NOMO-1 treated with DMSO at 0.1 percent for 48 hours (cell line): ENCODE data around the gene LDLRAD3.

Experiments used
- DNase-seq: peaks from one replicate; lab custom pipeline; 2025; ENCODE audit not compliant: unreplicated experiment; lab: John Stamatoyannopoulos, UW

LDLRAD3 gene

DNA sequence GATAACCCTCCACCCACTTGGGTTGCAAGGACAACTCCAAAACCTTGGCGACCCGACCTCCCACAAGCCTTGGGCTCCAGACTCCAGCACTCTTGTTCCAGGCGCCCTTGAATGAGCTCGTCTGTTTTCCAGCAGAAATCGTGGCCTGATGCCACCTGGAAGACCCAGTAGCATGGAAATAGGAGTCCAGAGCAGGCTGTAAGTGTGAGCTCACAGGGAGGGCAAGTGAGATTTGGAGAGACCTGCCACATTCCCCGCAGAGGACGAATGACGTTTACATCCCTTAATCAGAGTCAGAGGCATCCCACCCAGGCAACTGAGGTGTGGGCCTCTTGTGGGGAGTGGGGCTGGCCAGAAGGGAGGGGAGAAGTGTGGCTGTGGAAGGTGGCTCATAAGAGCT, 71.9 kb downstream of the LDLRAD3 start:
- DNase-seq = no peak

DNA sequence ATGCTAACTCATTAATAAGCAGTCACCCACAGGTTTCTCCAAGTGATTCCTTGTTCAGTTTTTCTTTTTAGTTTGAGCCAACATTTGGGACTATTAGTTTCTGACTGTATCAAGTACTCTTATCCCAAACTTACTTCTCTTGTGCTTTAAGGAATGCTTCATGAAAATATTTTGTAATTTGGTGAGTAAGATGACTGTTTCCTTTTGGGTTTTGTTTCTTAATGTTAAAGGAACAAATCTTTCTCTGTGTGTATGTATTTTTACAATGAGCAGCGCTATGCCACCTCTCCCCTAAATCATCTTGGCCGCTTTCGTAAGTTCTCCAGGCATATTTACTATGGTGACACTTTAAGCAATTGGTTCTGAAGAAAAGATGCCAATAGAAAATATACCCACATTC, 72.4 kb downstream of the LDLRAD3 start:
- peak; percentile 32 for DNase-seq

DNA sequence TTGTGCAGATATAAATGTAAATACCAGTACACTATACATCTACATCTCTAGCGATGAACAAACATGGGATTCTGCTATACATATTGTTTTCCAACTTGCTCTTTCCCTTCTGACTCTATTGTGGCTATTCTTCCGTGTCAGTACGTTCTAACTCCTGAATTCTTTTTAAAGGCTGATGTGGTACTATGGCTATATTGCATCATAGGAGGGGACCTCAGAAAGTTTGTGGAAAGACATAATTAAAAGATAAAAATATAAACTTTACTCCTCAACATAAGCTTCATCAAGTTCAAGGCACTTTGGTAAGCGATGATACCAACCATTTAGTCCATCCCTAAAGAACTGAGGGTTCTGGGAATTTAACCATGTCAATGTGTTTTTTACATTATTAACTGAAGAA, 72.8 kb downstream of the LDLRAD3 start:
- no peak for DNase-seq

DNA sequence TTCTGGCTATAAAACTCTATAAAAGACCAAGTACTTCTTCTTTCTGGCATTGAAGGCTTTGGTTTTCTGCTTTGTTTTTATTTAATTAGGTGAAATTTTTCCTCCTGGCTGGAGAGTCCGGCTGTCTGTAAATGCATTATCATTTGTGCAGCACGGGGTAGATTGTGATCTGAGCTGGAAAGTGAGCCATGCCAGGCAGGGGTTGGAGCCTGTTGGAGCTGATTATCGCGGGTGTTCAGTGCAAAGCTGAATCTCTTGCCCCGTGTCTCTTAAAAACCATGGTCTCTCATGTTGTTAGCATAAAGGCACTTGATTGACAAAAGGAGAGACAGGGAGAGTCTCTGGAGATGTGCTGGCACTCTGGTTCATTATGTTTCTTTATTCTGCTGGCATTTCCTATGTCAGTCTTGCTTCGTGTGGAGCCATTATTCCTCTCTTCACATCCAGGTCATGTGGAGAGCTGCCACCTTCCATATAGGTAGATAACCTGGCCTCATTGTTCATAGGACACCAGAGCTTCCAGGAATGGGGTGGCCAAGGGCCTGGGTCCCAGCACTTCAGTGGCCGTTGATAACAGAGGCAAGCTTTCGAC, 75.2 kb downstream of the LDLRAD3 start:
- DNase-seq = no peak

DNA sequence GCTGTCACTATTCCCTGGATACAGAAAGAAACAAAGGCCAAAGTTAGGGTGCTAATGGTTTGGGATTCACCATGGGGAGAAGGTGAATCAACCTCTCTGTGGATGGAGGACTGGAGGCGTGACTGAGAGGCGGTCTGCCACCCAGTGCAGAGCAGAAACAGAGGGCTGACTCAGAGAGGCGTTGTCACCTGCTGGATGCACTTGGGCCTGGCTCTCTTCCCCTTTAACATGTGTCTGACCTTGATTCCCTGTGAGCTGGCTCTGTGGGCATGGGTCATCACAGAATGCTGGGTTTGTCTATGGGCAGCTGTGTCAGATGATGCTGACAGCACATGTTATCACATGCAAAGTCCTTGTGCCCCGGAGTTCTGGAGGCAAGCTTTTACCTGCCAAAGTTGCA, 75.9 kb downstream of the LDLRAD3 start:
- no peak for DNase-seq

DNA sequence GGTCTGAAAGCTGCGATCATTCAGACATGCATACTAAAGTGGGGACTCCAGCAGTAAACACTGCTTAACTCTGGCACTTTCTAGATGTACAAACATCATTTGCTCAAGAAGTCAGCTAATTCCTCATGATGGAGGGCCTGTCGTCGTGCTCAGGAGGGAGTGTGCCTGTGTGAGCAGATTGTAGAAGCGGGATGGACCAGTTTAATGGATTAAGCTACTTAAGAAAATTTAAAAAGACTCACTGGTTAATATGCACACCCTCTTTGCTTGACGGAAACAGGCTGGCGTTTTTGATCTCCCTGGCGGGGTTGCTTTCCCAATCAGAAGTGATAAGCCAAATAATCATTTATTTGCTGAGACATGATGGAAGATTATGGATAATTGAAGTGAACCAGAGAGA, 79.0 kb downstream of the LDLRAD3 start:
- no peak for DNase-seq

DNA sequence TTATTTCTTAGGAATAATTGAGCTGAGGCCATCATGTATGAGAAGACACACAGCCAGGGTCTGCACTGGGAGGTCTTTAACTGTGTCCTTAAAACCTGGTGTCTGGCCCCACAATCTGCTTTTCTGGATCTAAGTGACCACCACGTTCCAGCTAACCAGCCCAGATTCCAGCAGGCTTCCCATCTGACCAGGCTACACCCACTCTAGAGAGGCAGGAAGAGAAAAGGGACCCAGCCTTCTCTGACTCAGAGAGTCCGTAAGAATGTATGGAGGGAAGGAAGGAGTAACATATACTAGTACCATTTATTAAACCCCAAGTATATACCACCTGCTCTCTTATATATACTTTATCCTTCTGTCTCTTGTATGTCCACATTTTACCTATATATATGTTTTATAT, 80.1 kb downstream of the LDLRAD3 start:
- no peak for DNase-seq

DNA sequence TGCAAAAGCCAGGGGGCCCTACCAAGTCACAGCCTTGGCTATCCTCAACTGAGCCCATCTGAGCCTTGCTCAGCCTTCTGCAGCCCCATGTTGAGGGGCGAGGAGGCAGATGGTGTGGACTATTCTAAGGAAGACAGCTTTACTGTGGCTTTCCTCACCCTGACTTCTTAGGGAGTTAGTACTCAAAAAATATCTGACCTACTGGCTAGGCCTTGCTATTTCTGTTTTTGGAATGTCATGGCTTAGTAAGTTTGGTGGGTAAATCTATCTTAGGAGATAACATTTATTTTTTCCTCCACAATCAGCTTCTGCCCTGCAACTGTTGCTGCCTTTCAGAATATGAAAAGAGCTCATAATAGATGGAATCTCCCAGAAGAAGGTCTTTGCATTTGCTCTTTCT, 80.9 kb downstream of the LDLRAD3 start:
- no peak for DNase-seq

DNA sequence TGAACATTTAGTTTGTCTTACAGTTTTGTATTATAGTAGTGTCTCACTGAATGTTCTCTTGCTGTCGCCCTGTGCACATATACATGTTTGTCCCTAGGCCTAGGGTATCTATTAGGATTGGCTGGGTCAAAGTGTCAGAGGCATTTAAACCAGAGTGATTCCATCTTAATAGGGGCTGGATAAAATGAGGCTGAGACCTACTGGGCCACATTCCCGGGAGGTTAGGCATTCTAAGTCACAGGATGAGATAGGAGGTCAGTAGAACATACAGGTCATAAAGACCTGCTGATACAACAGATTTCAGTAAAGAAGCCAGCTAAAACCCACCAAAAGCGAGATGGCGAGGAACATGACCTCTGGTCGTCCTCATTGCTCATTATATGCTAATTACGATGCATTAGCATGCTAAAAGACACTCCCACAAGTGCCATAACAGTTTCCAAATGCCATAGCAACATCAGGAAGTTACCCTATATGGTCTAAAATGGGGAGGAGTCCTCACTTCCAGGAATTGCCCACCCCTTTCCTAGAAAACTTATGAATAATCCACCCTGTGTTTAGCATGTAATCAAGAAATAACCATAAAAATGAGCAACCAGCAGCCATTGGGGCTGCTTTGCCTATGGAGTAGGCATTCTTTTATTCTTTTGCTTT, 82.6 kb downstream of the LDLRAD3 start:
- no peak for DNase-seq

DNA sequence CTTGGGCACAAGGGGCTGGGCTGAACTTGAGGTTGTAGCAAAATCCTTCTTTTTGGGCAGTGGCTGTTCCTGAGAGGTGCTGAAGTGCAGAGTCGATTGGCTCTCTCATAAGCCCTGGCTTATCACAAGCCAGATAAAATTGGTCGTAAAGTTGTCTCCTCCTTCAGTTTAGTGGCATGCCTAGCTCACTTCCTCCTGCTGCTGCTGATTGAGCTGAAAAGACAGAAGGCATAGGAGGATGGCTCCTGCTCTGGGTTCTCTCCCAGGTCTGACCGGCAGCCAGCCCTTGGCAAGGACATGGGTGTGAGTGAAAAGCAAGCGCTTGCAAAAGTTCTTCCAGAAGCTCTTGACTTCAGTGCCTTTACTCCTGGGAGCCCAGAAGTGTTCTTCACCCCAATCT, 83.9 kb downstream of the LDLRAD3 start:
- no peak for DNase-seq

DNA sequence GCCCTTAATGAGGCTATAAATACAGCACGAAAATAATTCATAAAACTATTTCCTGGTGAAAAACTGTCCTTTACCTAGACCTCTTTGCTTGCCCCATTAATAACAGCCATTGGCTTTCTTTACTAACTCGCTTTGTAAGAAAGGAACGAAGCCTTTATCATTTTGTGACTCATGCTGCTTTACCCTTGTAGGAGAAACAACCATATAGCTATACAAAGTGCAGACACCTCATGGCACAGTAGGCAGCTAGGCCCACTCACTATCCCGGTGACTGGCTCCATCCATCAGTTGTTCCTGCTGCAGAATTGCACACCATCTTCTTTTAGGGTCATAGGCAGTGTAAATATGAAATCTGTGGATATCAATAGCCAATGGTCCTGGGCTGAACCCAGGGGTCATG, 85.8 kb downstream of the LDLRAD3 start:
- DNase-seq = no peak

DNA sequence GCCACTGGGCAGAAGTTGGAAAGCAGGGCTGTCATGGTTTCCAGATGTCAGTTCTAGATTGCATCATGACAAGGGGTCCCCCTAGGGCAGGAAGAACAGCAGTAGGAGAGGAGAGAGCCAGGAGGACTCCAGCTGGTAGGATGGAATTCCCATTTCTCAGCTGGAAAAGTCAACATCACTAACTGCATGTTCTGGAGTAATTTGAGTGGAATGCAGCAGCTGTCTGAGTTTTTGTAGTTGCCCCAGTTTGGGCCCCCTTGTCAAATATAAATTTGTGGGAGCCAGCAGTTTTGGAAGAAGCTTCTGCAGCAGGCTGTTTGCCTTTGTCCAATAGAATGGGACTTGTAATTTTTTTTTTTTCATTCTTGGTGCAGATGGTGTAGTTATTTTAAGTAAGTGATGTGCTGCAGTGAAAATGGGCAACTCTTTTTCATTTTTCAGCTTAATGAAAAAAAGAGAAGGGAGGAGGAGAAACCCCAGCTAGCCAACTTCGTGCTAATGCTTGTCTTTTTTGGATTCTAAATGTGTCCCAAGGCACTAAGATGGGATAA, 86.9 kb downstream of the LDLRAD3 start:
- DNase-seq = no peak

DNA sequence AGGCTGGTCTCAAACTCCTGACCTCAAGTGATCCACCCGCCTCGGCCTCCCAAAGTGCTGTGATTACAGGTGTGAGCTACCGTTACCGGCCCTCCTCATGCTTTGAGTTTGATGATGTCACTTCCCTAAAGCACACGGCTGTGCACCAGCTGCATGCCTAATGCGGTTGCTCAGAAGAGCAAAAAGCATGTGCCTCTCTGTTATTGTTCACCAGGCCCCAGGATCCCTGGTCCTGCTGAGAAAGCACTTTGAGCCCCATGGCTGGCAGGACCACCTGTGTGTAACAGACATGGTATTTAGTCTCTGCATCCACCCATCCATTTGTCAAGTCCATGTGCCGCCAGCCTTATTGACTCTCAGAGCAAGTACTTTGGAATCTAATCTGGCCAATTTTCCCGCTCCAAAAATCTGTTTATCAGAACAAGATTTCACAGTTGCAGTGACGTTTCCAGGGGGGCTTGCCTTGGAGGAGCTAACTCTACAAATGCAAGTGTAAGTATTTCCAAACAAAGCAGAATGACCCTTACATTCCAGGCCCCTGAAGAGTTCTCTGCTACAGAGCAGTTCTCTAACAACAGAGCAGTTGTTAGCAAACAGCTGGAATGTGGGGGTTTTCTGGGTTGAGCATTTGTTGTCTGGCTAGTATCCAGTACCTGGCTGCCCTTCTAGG, 89.4 kb downstream of the LDLRAD3 start:
- no peak for DNase-seq

DNA sequence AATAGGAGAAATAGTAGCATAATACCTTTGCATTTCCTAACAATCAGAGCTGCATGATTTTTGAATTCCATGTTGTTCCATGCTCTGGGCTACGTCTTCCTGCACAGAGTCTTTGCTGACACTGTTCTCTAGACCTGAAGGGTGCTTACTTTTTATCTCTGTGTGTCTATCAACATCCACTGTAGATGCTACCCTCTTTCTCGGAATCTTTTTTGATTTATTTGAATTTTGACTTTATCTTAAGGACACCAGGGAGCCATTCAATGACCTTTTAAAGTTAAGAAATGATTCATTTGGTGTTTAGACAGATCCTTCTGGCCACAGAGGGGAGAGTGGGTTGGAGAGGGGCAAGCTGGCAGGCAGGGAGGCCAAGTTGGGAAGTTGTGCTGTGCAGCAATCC, 90.1 kb downstream of the LDLRAD3 start:
- no peak for DNase-seq

DNA sequence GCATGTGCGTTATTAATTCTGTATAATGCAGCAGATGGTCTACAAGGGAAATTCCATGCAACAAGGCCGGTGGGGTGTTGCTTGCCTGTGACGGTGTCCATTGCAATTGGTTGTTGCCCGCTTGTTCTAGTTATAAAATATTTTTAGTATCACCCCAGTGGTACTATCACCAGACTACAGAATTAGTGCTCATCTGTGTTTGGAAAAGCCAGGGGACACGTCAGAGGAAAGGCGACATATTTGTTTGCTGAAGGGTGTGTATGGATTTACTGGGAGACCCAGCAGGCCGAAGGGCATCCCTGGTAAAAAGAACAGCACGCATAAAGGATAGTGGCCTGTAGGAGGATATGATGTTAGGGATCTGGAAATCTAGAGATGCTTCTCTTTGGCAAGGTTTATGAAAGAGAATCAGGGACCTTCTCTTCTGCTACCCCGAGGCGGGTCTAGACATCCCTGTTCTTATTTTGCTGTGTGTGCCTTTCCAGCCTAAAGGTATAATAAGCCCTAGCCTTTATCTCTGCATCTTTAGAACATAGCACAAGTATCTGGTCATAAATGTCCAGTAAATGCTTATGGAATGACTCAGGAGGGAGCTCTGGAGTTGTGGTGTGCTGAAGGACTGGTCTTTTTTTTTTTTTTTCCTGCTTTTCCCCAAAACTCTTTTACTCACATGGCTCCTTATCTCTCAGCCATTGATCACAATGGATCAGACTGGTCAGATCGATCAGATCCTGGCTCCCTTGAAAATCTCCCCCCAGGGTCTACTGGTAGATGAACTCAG, 90.9 kb downstream of the LDLRAD3 start:
- DNase-seq = no peak

DNA sequence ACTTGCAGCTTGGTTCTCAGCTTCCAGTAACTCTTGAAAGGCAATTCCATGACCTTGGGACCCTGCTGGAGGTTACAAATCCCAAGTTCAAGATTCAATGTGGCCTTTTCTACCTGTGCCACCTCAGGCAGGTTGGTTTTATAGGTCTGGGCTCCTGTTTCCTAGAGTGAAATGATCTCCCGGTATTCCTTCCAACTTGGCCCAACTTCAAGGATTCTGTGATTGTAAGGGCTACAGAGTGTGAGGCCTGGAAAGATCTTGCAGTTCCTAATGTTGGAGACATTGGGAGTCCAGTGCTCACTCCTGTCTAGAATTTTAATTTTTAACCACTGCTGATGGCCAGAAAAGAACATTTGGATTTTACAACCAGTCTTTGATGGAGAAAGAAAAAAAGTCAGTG, 91.6 kb downstream of the LDLRAD3 start:
- no peak for DNase-seq

DNA sequence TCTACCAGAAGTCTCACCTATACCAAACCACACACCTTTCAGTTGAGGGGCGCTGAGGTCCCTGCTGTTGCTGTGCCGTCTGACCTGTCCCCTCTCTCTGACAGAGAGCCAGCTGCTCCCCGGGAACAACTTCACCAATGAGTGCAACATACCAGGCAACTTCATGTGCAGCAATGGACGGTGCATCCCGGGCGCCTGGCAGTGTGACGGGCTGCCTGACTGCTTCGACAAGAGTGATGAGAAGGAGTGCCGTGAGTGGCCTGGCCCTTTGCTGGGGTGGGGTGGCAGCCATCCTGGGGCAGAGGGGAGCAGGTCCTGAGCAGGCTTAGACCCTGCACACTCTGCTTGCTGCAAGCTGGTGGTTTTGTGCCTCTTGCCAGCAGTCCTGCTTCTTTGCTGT, 92.1 kb downstream of the LDLRAD3 start:
- DNase-seq = no peak

DNA sequence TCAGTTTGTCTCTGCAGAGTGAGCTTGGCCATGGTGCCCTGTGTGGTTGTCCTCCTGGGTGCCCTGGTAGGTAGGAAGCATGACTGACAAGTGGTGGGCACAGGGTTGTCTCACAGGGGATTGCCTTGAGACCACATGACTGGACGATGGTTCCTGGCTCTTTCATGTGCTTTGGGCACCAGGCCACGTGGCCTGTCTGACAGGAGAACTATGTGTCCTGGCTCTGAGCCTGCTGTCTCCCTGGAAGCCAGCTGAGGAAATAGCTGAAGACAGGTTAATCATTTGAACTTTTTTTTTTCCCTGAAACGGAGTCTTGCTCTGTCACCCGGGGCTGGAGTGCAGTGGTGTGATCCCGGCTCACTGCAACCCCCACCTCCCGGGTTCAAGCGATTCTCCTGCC, 93.2 kb downstream of the LDLRAD3 start:
- no peak for DNase-seq

DNA sequence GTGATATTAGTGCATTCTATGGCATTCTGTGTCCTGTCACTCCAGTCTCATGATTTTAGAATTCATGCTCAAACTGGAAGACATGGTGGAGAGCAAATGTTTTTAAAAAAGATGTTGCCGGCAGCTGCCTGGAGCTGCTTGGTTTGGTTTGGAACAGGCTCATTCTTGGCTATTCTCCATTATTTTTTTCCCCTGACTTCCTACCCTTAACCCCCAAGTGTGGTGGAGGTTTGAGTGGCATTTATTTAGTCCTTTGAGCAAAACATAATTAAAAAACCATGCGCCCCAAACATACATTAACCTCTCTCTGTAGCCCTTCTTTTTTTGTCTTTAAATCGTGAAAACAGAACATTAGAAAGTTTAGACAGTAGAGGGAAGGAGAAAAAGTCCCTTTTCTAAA, 94.7 kb downstream of the LDLRAD3 start:
- no peak for DNase-seq

DNA sequence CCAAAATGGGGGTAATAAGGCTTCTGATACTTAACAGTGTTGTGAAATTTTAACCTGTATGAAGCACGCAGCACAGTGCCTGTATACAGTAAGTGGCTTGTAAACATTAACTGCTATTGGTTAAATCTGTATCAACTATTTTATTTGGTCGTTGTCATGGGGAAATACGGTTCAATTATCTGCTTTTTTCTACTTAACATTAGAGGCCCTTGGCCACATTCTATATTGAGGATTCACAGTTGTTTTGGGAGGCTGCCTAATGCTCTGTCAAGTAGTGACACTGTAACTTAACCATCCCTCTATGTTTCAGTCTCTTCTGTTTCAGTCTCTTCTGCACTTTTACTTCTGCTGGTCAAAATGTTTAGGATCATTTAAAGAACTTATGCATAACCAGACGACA, 95.6 kb downstream of the LDLRAD3 start:
- no peak for DNase-seq

DNA sequence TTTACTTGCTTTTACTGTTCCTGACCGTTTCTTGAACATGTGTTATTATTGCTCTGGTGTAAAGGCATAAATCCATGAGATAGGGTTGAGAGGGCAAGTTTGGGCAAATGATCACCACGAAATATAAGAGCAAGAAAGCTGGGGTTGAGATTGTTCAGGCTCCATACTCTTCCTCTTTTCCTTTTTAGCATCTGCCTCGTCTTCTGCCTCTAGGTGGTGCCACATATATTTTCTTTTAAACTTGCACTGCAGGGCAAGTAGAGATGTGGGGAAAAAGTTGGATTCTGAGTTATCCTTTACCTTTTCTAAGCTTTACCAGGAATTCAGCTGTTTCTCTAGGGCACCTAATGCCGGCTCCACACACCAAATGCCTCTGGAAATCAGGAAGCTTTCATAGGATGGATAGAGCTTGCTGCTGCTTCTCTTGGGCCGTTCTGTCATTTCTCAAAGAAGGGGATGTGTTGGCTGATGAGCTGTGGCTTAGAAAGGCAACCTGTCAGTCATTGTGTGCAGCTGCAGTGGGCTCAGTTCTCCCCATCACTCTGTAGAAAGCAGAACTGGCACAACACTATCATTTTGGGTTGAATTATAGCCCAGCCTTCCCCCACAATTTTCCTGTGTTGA, 98.2 kb downstream of the LDLRAD3 start:
- DNase-seq = peak; percentile 50
